A549 (cell line): ENCODE data around the gene TNFRSF11A. TPM values are rescaled to one million over a fixed set of nuclear protein-coding genes. Genes with fewer than 3 reads are reported as not detected.
A peak's percentile ranks its signal among the peaks of the same experiment; 100 is the strongest.

Source experiments
- ATAC-seq, 2 experiments: fragments of 200-7000 bp in 1 of 2; fragments of >200 bp in 1 of 2; cut with Nextera tagmentation in 1 of 2; cut with Tn5 transposase in 1 of 2; 3 replicates each; pipeline versions ENCODE4 v1.8.0 to v1.9.1; 2018 to 2020; ENCODE audit warnings: mild to moderate bottlenecking in 1 of 2, moderate library complexity in 1 of 2
- CTCF ChIA-PET: fragments of 300-600 bp; sonication (Branson Sonifier 250); formaldehyde crosslinking; extraction: SDS; loops from one replicate; lab custom pipeline; 2021; ENCODE audit warnings: antibody characterized with exemption, inconsistent platforms; lab: Yijun Ruan, JAX
- POLR2A ChIA-PET: fragments of 350-600 bp; formaldehyde crosslinking; extraction: SDS; loops from one replicate; lab custom pipeline; 2021; ENCODE audit warnings: antibody characterized with exemption, inconsistent platforms; lab: Yijun Ruan, JAX
- DNase-seq, 2 experiments: peaks; one replicate each; pipeline versions ENCODE4 v3.0.0 to v3.0.0-alpha.2; 2011 to 2016; ENCODE audit warnings: low read depth in 1 of 2, low spot score in 1 of 2
- FAIRE-seq: peaks from 2 replicates; lab custom pipeline; 2011; peaks lifted over from hg19 to GRCh38; lab: Jason Lieb, UNC
- H3K27ac ChIP-seq, 2 experiments: fragments of >200 bp; sonication (Bioruptor Twin); formaldehyde crosslinking; 3 replicates each; pipeline ENCODE4 v1.5.1; 2016 to 2017
- H3K4me1 ChIP-seq: fragments of >200 bp; sonication (Bioruptor Twin); formaldehyde crosslinking; 3 replicates; pipeline ENCODE4 v1.6.1; 2016
- H3K4me2 ChIP-seq: fragments of >200 bp; sonication (Bioruptor Twin); formaldehyde crosslinking; 3 replicates; pipeline ENCODE4 v1.6.1; 2016
- H3K4me3 ChIP-seq: fragments of >200 bp; sonication (Bioruptor Twin); formaldehyde crosslinking; 3 replicates; pipeline ENCODE4 v1.5.1; 2016
- H3K9me3 ChIP-seq: fragments of >200 bp; sonication (Bioruptor Twin); formaldehyde crosslinking; 3 replicates; pipeline ENCODE4 v1.6.1; 2016
- CBX8 ChIP-seq: fragments of 200-600 bp; sonication (generic); IDR thresholded peaks from 2 replicates; pipeline ENCODE4 v1.6.1; 2016
- CEBPB ChIP-seq, 2 experiments: fragments of >200 bp in 1 of 2; sonication (Bioruptor Twin) in 1 of 2; formaldehyde crosslinking in 1 of 2; IDR thresholded peaks; 2 replicates each; pipeline ENCODE4 v1.6.1; 2012 to 2016
- EP300 ChIP-seq, 2 experiments: fragments of >200 bp; sonication (Bioruptor Twin); formaldehyde crosslinking; IDR thresholded peaks; 2 replicates in 1 of 2; 3 replicates in 1 of 2; pipeline ENCODE4 v1.6.1; 2016 to 2017
- FOSB ChIP-seq: fragments of 250-450 bp; sonication (Bioruptor Pico); IDR thresholded peaks from 2 replicates; pipeline ENCODE4 v1.5.0; 2020; ENCODE audit warnings: mild to moderate bottlenecking, moderate library complexity
- FOXS1 ChIP-seq: fragments of 250-450 bp; sonication (Bioruptor Pico); IDR thresholded peaks from 2 replicates; pipeline ENCODE4 v1.5.0; 2020; ENCODE audit warnings: mild to moderate bottlenecking, moderate library complexity
- HOXA7 ChIP-seq: fragments of 250-450 bp; sonication (Bioruptor Pico); IDR thresholded peaks from 2 replicates; pipeline ENCODE4 v1.5.0; 2020; ENCODE audit warnings: mild to moderate bottlenecking, moderate library complexity
- JUN ChIP-seq, 2 experiments: fragments of >200 bp; sonication (Bioruptor Twin); formaldehyde crosslinking; IDR thresholded peaks; 2 replicates in 1 of 2; 3 replicates in 1 of 2; pipeline ENCODE4 v1.6.1; 2016 to 2017
- JUNB ChIP-seq: fragments of >200 bp; sonication (Bioruptor Twin); formaldehyde crosslinking; IDR thresholded peaks from 2 replicates; pipeline ENCODE4 v1.6.1; 2016
- MAFK ChIP-seq: fragments of 450-650 bp; IDR thresholded peaks from 2 replicates; pipeline ENCODE4 v1.6.1; 2014; ENCODE audit not compliant: partially characterized antibody
- MYC ChIP-seq: IDR thresholded peaks from 2 replicates; pipeline ENCODE4 v1.6.1; 2012; ENCODE audit warnings: mild to moderate bottlenecking, inconsistent platforms, low read length, improper control_type of control experiment, borderline replicate concordance
- NR3C1 ChIP-seq: fragments of >200 bp; sonication (Bioruptor Twin); formaldehyde crosslinking; IDR thresholded peaks from 3 replicates; pipeline ENCODE4 v1.6.1; 2017
- PHF8 ChIP-seq: fragments of 200-600 bp; sonication (generic); IDR thresholded peaks from 2 replicates; pipeline ENCODE4 v1.6.1; 2016; ENCODE audit warnings: low read depth, mild to moderate bottlenecking, antibody characterized with exemption, moderate library complexity, borderline replicate concordance
- REST ChIP-seq: fragments of 200-600 bp; sonication (generic); IDR thresholded peaks from 2 replicates; pipeline ENCODE4 v1.6.1; 2016; ENCODE audit warnings: antibody characterized with exemption, mild to moderate bottlenecking, moderate library complexity
- TFCP2L1 ChIP-seq: fragments of 250-450 bp; sonication (Bioruptor Pico); IDR thresholded peaks from 2 replicates; pipeline ENCODE4 v1.5.0; 2021; ENCODE audit warnings: mild to moderate bottlenecking
- USF2 ChIP-seq: fragments of 450-650 bp; IDR thresholded peaks from 2 replicates; pipeline ENCODE4 v1.6.1; 2014; ENCODE audit warnings: antibody characterized with exemption
- ZFP36 ChIP-seq: fragments of 450-650 bp; IDR thresholded peaks from 2 replicates; pipeline ENCODE4 v1.6.1; 2014; ENCODE audit warnings: borderline replicate concordance; ENCODE audit not compliant: partially characterized antibody
- ZNF302 ChIP-seq: fragments of 250-450 bp; sonication (Bioruptor Pico); IDR thresholded peaks from 2 replicates; pipeline ENCODE4 v1.9.0; 2021; ENCODE audit warnings: inconsistent platforms, mild to moderate bottlenecking, moderate library complexity
- ZSCAN20 ChIP-seq: fragments of 250-450 bp; sonication (Bioruptor Pico); IDR thresholded peaks from 2 replicates; pipeline ENCODE4 v1.8.0; 2022; ENCODE audit warnings: mild to moderate bottlenecking, moderate library complexity
- WGBS: methylation state at CpG from one replicate; pipeline ENCODE4 v1.1.6; 2017; ENCODE audit errors: missing lambda C conversion rate; 5-methylcytosine and 5-hydroxymethylcytosine counted together
- polyA plus RNA-seq, 4 experiments: library from polyadenylated mRNA; depleted of rRNA in 3 of 4; stranded (reverse); fragments of >200 nt; fragmentation: RNase III in 1 of 4; extraction: RNeasy Plus Mini Kit Qiagen cat#74134 plus additional on column Dnase treatment in 1 of 4; gene quantifications; 2 replicates in 3 of 4; 3 replicates in 1 of 4; pipeline ENCODE4 v1.2.3, GENCODE V29; 2011 to 2017
- TF ChIP-seq, protein P1 (sequence below): fragments of >200 bp; sonication (Bioruptor Twin); formaldehyde crosslinking; IDR thresholded peaks from 3 replicates; pipeline ENCODE4 v1.6.1; 2016

TNFRSF11A gene
- polyA plus RNA-seq, 2 of the 4 experiments (the other 2 are of a cell fraction): 1.9 to 4.0 TPM

- TF ChIP-seq HOXA7 (CRISPR knock-in tag) (no peak), TFCP2L1 (no peak), ZSCAN20 (CRISPR knock-in tag) (no peak), MYC (no peak), FOSB (no peak), CEBPB (IDR thresholded peaks at IDR 0.05) (no peak), ZFP36 (no peak), EP300 (IDR thresholded peaks at IDR 0.05) (no peak), JUN (IDR thresholded peaks at IDR 0.05) (no peak), CBX8 (no peak), FOXS1 (no peak), NR3C1 (no peak), USF2 (no peak), REST (no peak), ZNF302 (CRISPR knock-in tag) (no peak), JUNB (no peak)
- TF ChIP-seq, protein P1, sequence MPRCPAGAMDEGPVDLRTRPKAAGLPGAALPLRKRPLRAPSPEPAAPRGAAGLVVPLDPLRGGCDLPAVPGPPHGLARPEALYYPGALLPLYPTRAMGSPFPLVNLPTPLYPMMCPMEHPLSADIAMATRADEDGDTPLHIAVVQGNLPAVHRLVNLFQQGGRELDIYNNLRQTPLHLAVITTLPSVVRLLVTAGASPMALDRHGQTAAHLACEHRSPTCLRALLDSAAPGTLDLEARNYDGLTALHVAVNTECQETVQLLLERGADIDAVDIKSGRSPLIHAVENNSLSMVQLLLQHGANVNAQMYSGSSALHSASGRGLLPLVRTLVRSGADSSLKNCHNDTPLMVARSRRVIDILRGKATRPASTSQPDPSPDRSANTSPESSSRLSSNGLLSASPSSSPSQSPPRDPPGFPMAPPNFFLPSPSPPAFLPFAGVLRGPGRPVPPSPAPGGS: no peak
- POLR2A ChIA-PET: no interaction called here
- FAIRE-seq: no peak
- Histone ChIP-seq H3K27ac (no peak overlapping the region), H3K9me3 (no peaks in the 10 kb centered on the region), H3K4me3 (no peak overlapping the region), H3K4me1 (no peaks in the 10 kb centered on the region), H3K4me2 (no peak overlapping the region)
- CTCF ChIA-PET: interaction anchor here (1.0 kb wide), 1 partner anchor 12 kb away, joined by 5 read pairs; the partner anchor contains the start of gene TNFRSF11A
- DNase-seq: no peak
- ATAC-seq: no peak
- 95% methylated on average over 1 of the region's 1 CpG for WGBS
Measured at GRCh38 chr18:62312851-62313250, 12.3 kb upstream of the TNFRSF11A start.

- Histone ChIP-seq H3K4me3 (no peak overlapping the region), H3K4me2 (no peak overlapping the region), H3K9me3 (no peaks in the 10 kb centered on the region), H3K27ac (no peak overlapping the region), H3K4me1 (no peaks in the 10 kb centered on the region)
- WGBS: 71% methylated on average over 4 of the region's 4 CpGs
- FAIRE-seq (no peak), ATAC-seq (no peak), DNase-seq (no peak)
- ChIA-PET POLR2A (no interaction called here), CTCF (no interaction called here)
- TF ChIP-seq MAFK (peak; percentile 65), PHF8 (no peak)
Measured at GRCh38 chr18:62318228-62319180, 6.6 kb upstream of the TNFRSF11A start.
